HepG2 (cell line): Measurements from ENCODE around the gene RASL10B. TPM values are rescaled to one million over a fixed set of nuclear protein-coding genes. Genes with fewer than 3 reads are reported as not detected.

Experiments used
- ATAC-seq: fragments of 200-7000 bp; cut with Tn5 transposase; 3 replicates; pipeline ENCODE4 v1.9.1; 2020; ENCODE audit warnings: mild to moderate bottlenecking, moderate library complexity
- BruUV-seq: library from RNA; stranded (reverse); fragments of 400-500 nt; replicated peaks from 2 replicates; lab custom pipeline; 2021; lab: Mats Ljungman, UMichigan
- CTCF ChIA-PET: fragments of 300-600 bp; formaldehyde crosslinking; extraction: SDS; loops from one replicate; lab custom pipeline; 2021; ENCODE audit warnings: low total read pairs, inconsistent platforms, low intra/inter-chr PET ratio; lab: Yijun Ruan, JAX
- POLR2A ChIA-PET: fragments of 350-600 bp; sonication (Branson Sonifier 250); formaldehyde crosslinking; loops from one replicate; lab custom pipeline; 2020; ENCODE audit warnings: antibody characterized with exemption, inconsistent platforms; lab: Yijun Ruan, JAX
- DNase-seq: peaks from one replicate; pipeline ENCODE4 v3.0.0-alpha.2; 2015; ENCODE audit warnings: low spot score
- FAIRE-seq: peaks from 3 replicates; lab custom pipeline; 2011; peaks lifted over from hg19 to GRCh38; lab: Jason Lieb, UNC
- H2AFZ ChIP-seq: one replicate; pipeline ENCODE4 v1.6.1; 2011; ENCODE audit warnings: low read length, inconsistent platforms
- H3K27ac ChIP-seq: fragments of 300-600 bp; 3 replicates; pipeline ENCODE4 v1.8.0; 2011; ENCODE audit warnings: mixed run types, mild to moderate bottlenecking, mixed read lengths, low read length, inconsistent platforms; ENCODE audit not compliant: insufficient read depth; ENCODE audit errors: extremely low read length
- H3K27me3 ChIP-seq, 2 experiments: fragments of 200-600 bp in 1 of 2; 2 replicates in 1 of 2; 3 replicates in 1 of 2; pipeline versions ENCODE4 v1.6.0 to v1.8.0; 2011; ENCODE audit warnings: low read length in 2 of 2, mild to moderate bottlenecking in 2 of 2, moderate library complexity in 2 of 2, inconsistent platforms in 1 of 2; ENCODE audit not compliant: insufficient read depth in 2 of 2, control insufficient read depth in 1 of 2
- H3K36me3 ChIP-seq, 2 experiments: fragments of 200-600 bp in 1 of 2; replicated peaks in 1 of 2; 2 replicates in 1 of 2; 3 replicates in 1 of 2; pipeline versions ENCODE4 v1.5.1 to v1.8.0; 2011; ENCODE audit warnings: low read length in 2 of 2, inconsistent platforms in 1 of 2; ENCODE audit not compliant: insufficient read depth in 2 of 2, control insufficient read depth in 1 of 2
- H3K4me1 ChIP-seq: 2 replicates; pipeline ENCODE4 v1.5.1; 2012; ENCODE audit warnings: low read length, inconsistent platforms; ENCODE audit not compliant: insufficient read depth
- H3K4me2 ChIP-seq: 2 replicates; pipeline ENCODE4 v1.6.0; 2011; ENCODE audit warnings: low read depth, low read length, inconsistent platforms
- H3K4me3 ChIP-seq, 3 experiments: fragments of 200-600 bp in 1 of 3; sonication (generic), shearing (Covaris generic) in 1 of 3; replicated peaks in 1 of 3; 2 replicates each; pipeline ENCODE4 v1.5.1; 2011 to 2016; ENCODE audit warnings: low read length in 3 of 3, inconsistent platforms in 2 of 3, low read depth in 2 of 3, mild to moderate bottlenecking in 2 of 3, control low read depth in 1 of 3, mixed read lengths in 1 of 3; ENCODE audit not compliant: insufficient read depth in 1 of 3
- H3K79me2 ChIP-seq: one replicate; pipeline ENCODE4 v1.6.1; 2011; ENCODE audit warnings: low read length, inconsistent platforms; ENCODE audit not compliant: insufficient read depth
- H3K9ac ChIP-seq: 2 replicates; pipeline ENCODE4 v1.6.0; 2011; ENCODE audit warnings: mild to moderate bottlenecking, low read depth, low read length, inconsistent platforms; ENCODE audit not compliant: insufficient read depth
- H3K9me3 ChIP-seq: 2 replicates; pipeline ENCODE4 v1.5.1; 2012; ENCODE audit warnings: mild to moderate bottlenecking, low read length
- H4K20me1 ChIP-seq: 2 replicates; pipeline ENCODE4 v1.6.0; 2011; ENCODE audit warnings: inconsistent platforms, mild to moderate bottlenecking, low read length, moderate library complexity; ENCODE audit not compliant: insufficient read depth
- CEBPB ChIP-seq: IDR thresholded peaks from 2 replicates; pipeline ENCODE4 v1.6.1; 2011; ENCODE audit warnings: low read depth, low read length, improper control_type of control experiment, borderline replicate concordance
- ZBTB8A ChIP-seq: sonication (generic); formaldehyde crosslinking; IDR thresholded peaks from 2 replicates; pipeline ENCODE4 v1.4.0; 2020; ENCODE audit warnings: mild to moderate bottlenecking, low read depth, missing genetic modification reagents, borderline replicate concordance
- ZFP36 ChIP-seq: fragments of 150-350 bp; IDR thresholded peaks from 2 replicates; pipeline ENCODE4 v1.6.1; 2018; ENCODE audit warnings: borderline replicate concordance, low read length, low read depth; ENCODE audit not compliant: partially characterized antibody
- ZNF629 ChIP-seq: sonication (generic); formaldehyde crosslinking; conservative IDR thresholded peaks from 2 replicates; pipeline ENCODE4 v1.5.0; 2020; ENCODE audit warnings: missing genetic modification reagents
- WGBS: methylation state at CpG from one replicate; pipeline ENCODE4 v1.1.6; 2017; ENCODE audit warnings: low lambda C conversion rate; 5-methylcytosine and 5-hydroxymethylcytosine counted together
- in situ Hi-C: cut with HindIII; loops from 2 replicates; pipeline ENCODE4 v1.10.0; 2017; ENCODE audit warnings: low pct_unique_long_range_greater_than_20kb; ENCODE audit not compliant: extremely low pct_ligation_motif_present
- intact Hi-C: fragments of 100-400 bp; cut with micrococcal nuclease; formaldehyde crosslinking; loops from one replicate; pipeline ENCODE4 v1.10.0; 2022; ENCODE audit not compliant: unreplicated experiment
- polyA plus RNA-seq, 8 experiments: library from polyadenylated mRNA; depleted of rRNA in 3 of 8; stranded (reverse) in 7 of 8; unstranded in 1 of 8; fragments of >200 nt; fragmentation: Illumina TruSeq in 4 of 8; extraction: Trizol in 4 of 8; gene quantifications; 2 replicates each; pipeline versions ENCODE4 v1.2.1 to v1.2.3, GENCODE V29; 2011 to 2016; ENCODE audit warnings: low read depth in 4 of 8, missing spikeins in 1 of 8, mixed read lengths in 1 of 8; ENCODE audit not compliant: insufficient read depth in 1 of 8
- total RNA-seq, 5 experiments: library from RNA; depleted of rRNA; stranded (reverse); fragments of >200 nt; fragmentation: Illumina TruSeq; extraction: Trizol; gene quantifications; 2 replicates each; pipeline ENCODE4 v1.2.3, GENCODE V29; 2016; ENCODE audit warnings: low read depth in 1 of 5

The RASL10B gene
- total and polyA plus RNA-seq, 2 of the 13 experiments (the other 11 are each of a cell fraction or from before 2014, with no cell fraction given), result 8.8 to 11.0 TPM

DNA sequence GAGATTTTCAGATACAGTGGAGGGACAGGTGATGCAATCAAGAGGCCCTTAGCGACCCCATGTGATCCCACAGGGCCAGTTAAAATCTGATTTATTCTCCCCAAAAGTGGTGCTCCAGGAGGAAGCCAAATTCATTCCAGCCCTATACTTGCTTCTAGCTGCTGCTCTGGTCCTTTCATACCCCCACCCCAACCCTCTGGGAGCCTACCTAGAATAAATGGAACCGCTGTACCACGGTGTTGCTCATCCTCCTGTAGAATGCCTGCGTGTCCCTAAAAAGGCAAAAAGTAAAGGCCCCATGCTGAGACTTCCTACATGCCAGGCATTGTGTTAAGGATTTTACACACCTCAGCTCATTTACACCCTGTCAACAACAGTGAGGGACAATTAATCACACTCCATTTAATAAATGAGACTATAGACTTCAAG, 2.0 kb upstream of the RASL10B start:
- H4K20me1 ChIP-seq, result no peaks in the 10 kb centered on the region
- H3K4me1 ChIP-seq, result peaks cover 41% of the 10 kb centered on the region
- 97% methylated on average over 3 of the region's 4 CpGs for WGBS
- no peak overlapping the region for H2AFZ ChIP-seq
- DNase-seq (no peak), ATAC-seq (no peak), FAIRE-seq (no peak)
- intact Hi-C loops (no loop called here), in situ Hi-C loops (loop anchor here (25.0 kb wide), 1 partner anchor 417 kb away; no protein-coding TSS in a partner anchor)
- ChIA-PET POLR2A (no interaction called here), CTCF (no interaction called here)
- no peaks in the 10 kb centered on the region for H3K27me3 ChIP-seq
- TF ChIP-seq ZFP36, result no peak
- peak; percentile 28; the same call in 1 of the 2 replicates for TF ChIP-seq CEBPB
- BruUV-seq, result no TSS peak
- peaks cover 2% of the 10 kb centered on the region for H3K79me2 ChIP-seq
- no peak overlapping the region for H3K4me2 ChIP-seq
- H3K9me3 ChIP-seq, result no peaks in the 10 kb centered on the region
- peaks cover 4 to 15% of the 10 kb centered on the region in 2 experiments; a peak in 4 of 5 replicates for H3K36me3 ChIP-seq
- no peak overlapping the region for H3K27ac ChIP-seq
- H3K9ac ChIP-seq, result no peak overlapping the region
- no peak overlapping the region for H3K4me3 ChIP-seq

- in situ Hi-C loops, result loop anchor here (25.0 kb wide), 1 partner anchor 418 kb away; no protein-coding TSS in a partner anchor
- Histone ChIP-seq H3K27ac (no peak overlapping the region), H3K9me3 (no peaks in the 10 kb centered on the region), H2AFZ (no peak overlapping the region), H3K36me3 (peaks cover under 1 to 4% of the 10 kb centered on the region in 2 experiments; a peak in 1 of 5 replicates), H3K4me3 (no peak overlapping the region), H4K20me1 (no peaks in the 10 kb centered on the region), H3K27me3 (no peaks in the 10 kb centered on the region), H3K79me2 (peaks cover 2% of the 10 kb centered on the region), H3K4me1 (peaks cover 40% of the 10 kb centered on the region), H3K9ac (no peak overlapping the region), H3K4me2 (peak overlapping the region; percentile 96; the same call in 1 of the 2 replicates)
- DNase-seq, result no peak
- TF ChIP-seq ZBTB8A (no peak), ZNF629 (CRISPR knock-in tag) (peak; percentile 53; the same call in 1 of the 2 replicates)
- intact Hi-C loops, result no loop called here
- ChIA-PET POLR2A (interaction anchor here (1.4 to 1.8 kb wide), 4 partner anchors 17 to 152 kb away, joined by 3 to 7 read pairs (median 4); partner anchors contain the start of gene PEX12), CTCF (no interaction called here)
- no peak for ATAC-seq
- no peak for FAIRE-seq
- BruUV-seq, result no TSS peak
- WGBS, result 64% methylated on average over 10 of the region's 10 CpGs
Measured at GRCh38 chr17:35730400-35731005, 936 bp upstream of the RASL10B start.
